ENCODE data around the gene CREBZF.
A peak's percentile ranks its signal among the peaks of the same experiment; 100 is the strongest.

Gene CREBZF

DNA sequence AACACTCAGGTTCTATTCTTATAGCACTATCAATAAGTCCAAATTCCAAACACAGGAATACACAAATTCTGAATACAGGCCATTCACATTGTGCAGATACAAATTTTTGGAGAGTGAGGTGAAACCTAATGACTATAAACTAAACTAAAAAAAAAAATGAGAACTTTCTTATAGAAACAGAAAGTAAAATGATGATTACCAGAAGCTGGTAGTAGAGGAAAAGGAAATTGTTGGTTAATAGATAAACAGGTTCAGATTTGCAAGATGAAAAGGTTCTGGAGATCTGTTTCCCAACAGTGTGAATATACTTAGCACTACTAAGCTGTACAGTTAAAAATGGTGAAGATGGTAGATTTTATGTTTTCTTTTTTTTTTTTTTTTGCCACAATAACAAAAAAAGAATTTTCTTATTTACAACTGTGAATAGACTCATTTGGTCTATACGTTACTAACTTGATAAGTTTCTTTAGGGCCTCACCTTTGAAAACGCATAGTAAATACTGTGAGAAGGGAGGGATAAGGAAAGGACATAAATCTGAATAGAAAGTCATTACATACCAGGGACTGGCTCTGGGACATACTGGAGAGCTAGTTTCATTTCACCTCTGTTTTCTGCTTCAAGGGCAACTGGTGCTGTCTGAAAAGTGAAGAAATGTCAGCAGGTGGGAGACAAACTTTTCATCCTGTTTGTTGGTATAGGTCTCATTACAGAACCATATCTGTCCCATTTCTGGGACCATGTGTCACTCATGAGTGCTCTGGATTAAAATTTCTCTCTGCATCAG, 35.2 kb upstream of the CREBZF start:
- H3K4me2 ChIP-seq (ENCODE audit: low read depth, low read length, poor library complexity, severe bottlenecking), result peak overlapping the region; percentile 24
- H3K9ac ChIP-seq (ENCODE audit: low read depth, low read length, poor library complexity, severe bottlenecking), result no peak overlapping the region
- no peaks in the 10 kb centered on the region for H3K27me3 ChIP-seq (ENCODE audit: insufficient read depth, low read length, poor library complexity, severe bottlenecking)
- H2AFZ ChIP-seq (ENCODE audit: low read length), result peak overlapping the region; percentile 9; the same call in 1 of the 2 replicates
- no peaks in the 10 kb centered on the region for H3F3A ChIP-seq (ENCODE audit: low read depth)
- H3K9me3 ChIP-seq (ENCODE audit: insufficient read depth, low read depth, low read length), result no peaks in the 10 kb centered on the region
- H3K79me2 ChIP-seq (ENCODE audit: insufficient read depth, low read length), result no peaks in the 10 kb centered on the region
- H3K4me1 ChIP-seq (ENCODE audit: insufficient read depth, low read length, poor library complexity, severe bottlenecking), result peaks cover 24% of the 10 kb centered on the region
- TF ChIP-seq, protein P1, sequence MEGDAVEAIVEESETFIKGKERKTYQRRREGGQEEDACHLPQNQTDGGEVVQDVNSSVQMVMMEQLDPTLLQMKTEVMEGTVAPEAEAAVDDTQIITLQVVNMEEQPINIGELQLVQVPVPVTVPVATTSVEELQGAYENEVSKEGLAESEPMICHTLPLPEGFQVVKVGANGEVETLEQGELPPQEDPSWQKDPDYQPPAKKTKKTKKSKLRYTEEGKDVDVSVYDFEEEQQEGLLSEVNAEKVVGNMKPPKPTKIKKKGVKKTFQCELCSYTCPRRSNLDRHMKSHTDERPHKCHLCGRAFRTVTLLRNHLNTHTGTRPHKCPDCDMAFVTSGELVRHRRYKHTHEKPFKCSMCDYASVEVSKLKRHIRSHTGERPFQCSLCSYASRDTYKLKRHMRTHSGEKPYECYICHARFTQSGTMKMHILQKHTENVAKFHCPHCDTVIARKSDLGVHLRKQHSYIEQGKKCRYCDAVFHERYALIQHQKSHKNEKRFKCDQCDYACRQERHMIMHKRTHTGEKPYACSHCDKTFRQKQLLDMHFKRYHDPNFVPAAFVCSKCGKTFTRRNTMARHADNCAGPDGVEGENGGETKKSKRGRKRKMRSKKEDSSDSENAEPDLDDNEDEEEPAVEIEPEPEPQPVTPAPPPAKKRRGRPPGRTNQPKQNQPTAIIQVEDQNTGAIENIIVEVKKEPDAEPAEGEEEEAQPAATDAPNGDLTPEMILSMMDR (conservative IDR thresholded peaks at IDR 0.05; ENCODE audit: low read length), result no peak
- no peak for TF ChIP-seq EZH2phosphoT487 (IDR thresholded peaks at IDR 0.05; ENCODE audit: borderline replicate concordance)
- no peaks in the 10 kb centered on the region for H4K20me1 ChIP-seq (ENCODE audit: insufficient read depth, low read length, poor library complexity, severe bottlenecking)
- H3K9me2 ChIP-seq (replicated peaks; ENCODE audit: low read depth, low read length), result no peaks in the 10 kb centered on the region
- peak overlapping the region; percentile 20 for H3K4me3 ChIP-seq (ENCODE audit: low read length, poor library complexity, severe bottlenecking)
- H3K36me3 ChIP-seq (ENCODE audit: insufficient read depth, low read length), result no peaks in the 10 kb centered on the region

DNA sequence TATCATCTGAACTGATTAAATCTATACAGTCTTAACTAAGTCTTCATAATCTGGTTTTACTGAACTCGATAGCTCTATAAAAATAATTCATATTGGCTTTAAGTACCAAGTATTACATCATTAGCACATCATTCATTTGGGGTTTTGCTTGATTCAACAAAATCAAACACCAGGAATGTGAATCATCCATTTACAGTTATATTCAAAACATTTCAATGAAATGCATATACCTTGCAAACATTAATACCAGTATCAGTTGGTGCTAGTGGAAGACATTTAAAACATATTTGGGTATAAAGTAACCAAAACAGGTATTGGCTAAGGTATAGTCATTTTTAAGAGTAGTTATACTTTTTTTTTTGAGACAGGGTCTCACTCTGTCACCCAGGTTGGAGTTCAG, 33.3 kb upstream of the CREBZF start:
- Histone ChIP-seq H4K20me1 (ENCODE audit: insufficient read depth, low read length, poor library complexity, severe bottlenecking) (no peaks in the 10 kb centered on the region), H3K9ac (ENCODE audit: low read depth, low read length, poor library complexity, severe bottlenecking) (no peak overlapping the region), H3K4me2 (ENCODE audit: low read depth, low read length, poor library complexity, severe bottlenecking) (no peak overlapping the region), H3K4me3 (ENCODE audit: low read length, poor library complexity, severe bottlenecking) (no peak overlapping the region), H3F3A (ENCODE audit: low read depth) (no peaks in the 10 kb centered on the region), H3K27me3 (ENCODE audit: insufficient read depth, low read length, poor library complexity, severe bottlenecking) (no peaks in the 10 kb centered on the region), H3K9me2 (replicated peaks; ENCODE audit: low read depth, low read length) (no peaks in the 10 kb centered on the region), H3K79me2 (ENCODE audit: insufficient read depth, low read length) (no peaks in the 10 kb centered on the region), H3K4me1 (ENCODE audit: insufficient read depth, low read length, poor library complexity, severe bottlenecking) (peaks cover 24% of the 10 kb centered on the region), H2AFZ (ENCODE audit: low read length) (no peak overlapping the region), H3K36me3 (ENCODE audit: insufficient read depth, low read length) (no peaks in the 10 kb centered on the region), H3K9me3 (ENCODE audit: insufficient read depth, low read depth, low read length) (no peaks in the 10 kb centered on the region)
- no peak for TF ChIP-seq EZH2phosphoT487 (IDR thresholded peaks at IDR 0.05; ENCODE audit: borderline replicate concordance)
- TF ChIP-seq, protein P1 (conservative IDR thresholded peaks at IDR 0.05; ENCODE audit: low read length), result no peak

DNA sequence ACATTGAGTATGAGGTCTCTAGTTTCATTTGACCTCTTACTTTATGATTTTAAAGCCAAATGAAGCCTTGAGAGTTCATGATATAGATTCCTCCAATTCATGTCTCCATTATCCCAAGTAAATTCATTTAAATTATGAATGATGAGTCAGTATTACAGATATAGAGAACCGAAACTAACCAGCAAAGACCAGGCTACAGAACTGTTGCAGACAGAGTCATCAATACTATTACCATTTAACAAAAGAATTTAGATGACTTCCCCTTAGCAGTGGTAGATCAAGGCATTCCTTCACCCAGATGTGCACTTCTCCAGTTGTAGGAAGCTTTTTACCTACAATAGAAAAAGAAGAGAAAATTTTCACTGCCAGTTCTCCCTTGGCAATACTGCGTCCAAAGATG, 32.8 kb upstream of the CREBZF start:
- TF ChIP-seq, protein P1 (conservative IDR thresholded peaks at IDR 0.05; ENCODE audit: low read length), result no peak
- no peak for TF ChIP-seq EZH2phosphoT487 (IDR thresholded peaks at IDR 0.05; ENCODE audit: borderline replicate concordance)
- Histone ChIP-seq H3K9me3 (ENCODE audit: insufficient read depth, low read depth, low read length) (no peaks in the 10 kb centered on the region), H2AFZ (ENCODE audit: low read length) (no peak overlapping the region), H3K4me2 (ENCODE audit: low read depth, low read length, poor library complexity, severe bottlenecking) (no peak overlapping the region), H3K27me3 (ENCODE audit: insufficient read depth, low read length, poor library complexity, severe bottlenecking) (no peaks in the 10 kb centered on the region), H3K36me3 (ENCODE audit: insufficient read depth, low read length) (no peaks in the 10 kb centered on the region), H3K79me2 (ENCODE audit: insufficient read depth, low read length) (no peaks in the 10 kb centered on the region), H3K4me3 (ENCODE audit: low read length, poor library complexity, severe bottlenecking) (no peak overlapping the region), H3K9ac (ENCODE audit: low read depth, low read length, poor library complexity, severe bottlenecking) (no peak overlapping the region), H3K4me1 (ENCODE audit: insufficient read depth, low read length, poor library complexity, severe bottlenecking) (peaks cover 24% of the 10 kb centered on the region), H3K9me2 (replicated peaks; ENCODE audit: low read depth, low read length) (no peaks in the 10 kb centered on the region), H3F3A (ENCODE audit: low read depth) (no peaks in the 10 kb centered on the region), H4K20me1 (ENCODE audit: insufficient read depth, low read length, poor library complexity, severe bottlenecking) (no peaks in the 10 kb centered on the region)

Measured in Loucy (cell line).